Spleen (tissue), 11 donors: ENCODE data around the gene SMYD1. TPM values are rescaled to one million over a fixed set of nuclear protein-coding genes. Genes with fewer than 3 reads are reported as not detected.

ENCODE experiments used
- DNase-seq: peaks from one replicate; pipeline ENCODE4 v3.0.0-alpha.2; 2020
- H3K27ac ChIP-seq, 8 donors: fragments of 200-600 bp; sonication (generic) in 7 of 8; 1 replicate in 4 of 8; 2 replicates in 4 of 8; pipeline versions ENCODE4 v1.5.0 to v1.8.0; 2016 to 2021; ENCODE audit warnings: inconsistent platforms in 4 of 8, mild to moderate bottlenecking in 4 of 8, moderate library complexity in 1 of 8
- H3K27me3 ChIP-seq, 7 donors: fragments of 200-600 bp; sonication (generic) in 6 of 7; replicated peaks in 1 of 7; 1 replicate in 4 of 7; 2 replicates in 3 of 7; pipeline versions ENCODE4 v1.5.0 to v1.8.0; 2016 to 2021; ENCODE audit warnings: inconsistent platforms in 3 of 7, mild to moderate bottlenecking in 1 of 7
- H3K36me3 ChIP-seq, 6 donors: fragments of 200-600 bp; sonication (generic) in 5 of 6; 1 replicate in 4 of 6; 2 replicates in 2 of 6; pipeline versions ENCODE4 v1.5.0 to v1.8.0; 2016 to 2021; ENCODE audit warnings: inconsistent platforms in 2 of 6
- H3K4me1 ChIP-seq, 6 donors: fragments of 200-600 bp; sonication (generic) in 5 of 6; 1 replicate in 3 of 6; 2 replicates in 3 of 6; pipeline versions ENCODE4 v1.5.0 to v1.8.0; 2016 to 2021; ENCODE audit warnings: inconsistent platforms in 3 of 6
- H3K4me3 ChIP-seq, 8 donors: fragments of 200-600 bp; sonication (generic) in 7 of 8; 1 replicate in 4 of 8; 2 replicates in 4 of 8; pipeline versions ENCODE4 v1.5.0 to v1.8.0; 2016 to 2021; ENCODE audit warnings: inconsistent platforms in 4 of 8, mild to moderate bottlenecking in 4 of 8, moderate library complexity in 2 of 8
- H3K9me3 ChIP-seq, 8 donors: fragments of 200-600 bp; sonication (generic) in 7 of 8; 1 replicate in 4 of 8; 2 replicates in 4 of 8; pipeline versions ENCODE4 v1.5.0 to v1.8.0; 2016 to 2021; ENCODE audit warnings: inconsistent platforms in 4 of 8
- CTCF ChIP-seq, 11 experiments: fragments of 200-600 bp in 7 of 11; fragments of 450-650 bp in 4 of 11; sonication (generic) in 4 of 11; IDR thresholded peaks in 8 of 11; conservative IDR thresholded peaks in 3 of 11; 1 replicate in 7 of 11; 2 replicates in 4 of 11; pipeline versions ENCODE4 v1.4.0 to v1.8.0; 2016 to 2021; ENCODE audit warnings: antibody characterized with exemption in 11 of 11, inconsistent platforms in 4 of 11, mild to moderate bottlenecking in 1 of 11
- POLR2A ChIP-seq, 3 donors: fragments of 450-650 bp; IDR thresholded peaks; one replicate each; pipeline ENCODE4 v1.5.1; 2017; ENCODE audit warnings: antibody characterized with exemption in 3 of 3, mild to moderate bottlenecking in 1 of 3
- POLR2AphosphoS5 ChIP-seq, 3 donors: sonication (generic); formaldehyde crosslinking; IDR thresholded peaks; one replicate each; pipeline ENCODE4 v1.5.1; 2017; ENCODE audit warnings: antibody characterized with exemption in 3 of 3
- WGBS, 5 donors: extraction: QIAGEN DNeasy Blood & Tissue Kit in 3 of 5; methylation state at CpG; one replicate each; pipeline versions ENCODE4 v1.1.5 to v1.1.7; 2013 to 2018; 5-methylcytosine and 5-hydroxymethylcytosine counted together
- intact Hi-C: fragments of 100-400 bp; cut with DNase I; formaldehyde crosslinking; loops from one replicate; pipeline ENCODE4 v1.15.0; 2023; ENCODE audit warnings: low total_unique reads
- polyA plus RNA-seq, 3 donors: library from polyadenylated mRNA; stranded (reverse); fragments of 200-250 nt; gene quantifications; one replicate each; pipeline ENCODE4 v1.2.1, GENCODE V29; 2013
- total RNA-seq, 7 donors: library from RNA; depleted of rRNA in 3 of 7; stranded (reverse); fragments of >200 nt in 3 of 7; fragmentation: NEBNext Ultra II Directional in 4 of 7; extraction: Animal tissue kit (Norgen Biotek cat#: 25700) in 4 of 7; gene quantifications; one replicate each; pipeline versions ENCODE4 v1.1.0 to v1.2.1, GENCODE V29; 2016 to 2021
- donor health status: healthy with polysubstance abuse.
- donor health status: DM: no; HTN: no; CAD: no; lungs with moderate emphysema.
- donor health status: DM: no; HTN: no; CAD: no.
- donor health status: Bipolar disorder and iron deficiency.
- donor health status: healthy.
- donor health status: DM: no; HTN: no; CAD: no.
- donor health status: DM: yes; HTN: yes; CAD: no.

SMYD1 gene
- total and polyA plus RNA-seq, 10 donors, result 0.02 to 0.07 TPM; not detected in 8

- H3K27ac ChIP-seq, result no peak overlapping the region
- WGBS, 5 donors, result 49 to 73% (median 56%) methylated on average over 3 of the region's 3 CpGs
- intact Hi-C loops, result no loop called here
- no peaks in the 10 kb centered on the region for H3K27me3 ChIP-seq
- H3K36me3 ChIP-seq, result no peaks in the 10 kb centered on the region
- H3K9me3 ChIP-seq, result no peaks in the 10 kb centered on the region
- no peaks in the 10 kb centered on the region for H3K4me1 ChIP-seq
- TF ChIP-seq POLR2A (IDR thresholded peaks at IDR 0.05) (no peak), POLR2AphosphoS5 (IDR thresholded peaks at IDR 0.05) (no peak), CTCF (IDR thresholded peaks at IDR 0.05 in 8 of 11, conservative IDR thresholded peaks at IDR 0.05 in 3 of 11) (no peak)
- no peak overlapping the region for H3K4me3 ChIP-seq
- DNase-seq, result no peak
These were observed 11.1 kb downstream of the SMYD1 start for GRCh38 chr2:88078643-88079172.

GRCh38 chr2:88080545-88080944, 12.9 kb downstream of the SMYD1 start:
- H3K4me1 ChIP-seq, result no peaks in the 10 kb centered on the region
- H3K36me3 ChIP-seq, result no peaks in the 10 kb centered on the region
- WGBS, 5 donors, result 69 to 91% (median 78%) methylated on average over 2 of the region's 2 CpGs
- intact Hi-C loops, result no loop called here
- no peak overlapping the region for H3K4me3 ChIP-seq
- no peaks in the 10 kb centered on the region for H3K9me3 ChIP-seq
- TF ChIP-seq POLR2AphosphoS5 (IDR thresholded peaks at IDR 0.05) (no peak), CTCF (IDR thresholded peaks at IDR 0.05 in 8 of 11, conservative IDR thresholded peaks at IDR 0.05 in 3 of 11) (no peak), POLR2A (IDR thresholded peaks at IDR 0.05) (no peak)
- H3K27me3 ChIP-seq, result no peaks in the 10 kb centered on the region
- H3K27ac ChIP-seq, result no peak overlapping the region
- no peak for DNase-seq

- no peak for DNase-seq
- Histone ChIP-seq H3K4me3 (no peak overlapping the region), H3K27ac (no peak overlapping the region), H3K4me1 (no peaks in the 10 kb centered on the region), H3K36me3 (no peaks in the 10 kb centered on the region), H3K27me3 (no peaks in the 10 kb centered on the region), H3K9me3 (no peaks in the 10 kb centered on the region)
- WGBS, 5 donors, result 70 to 87% (median 84%) methylated on average over 4 of the region's 4 CpGs
- intact Hi-C loops, result no loop called here
- no peak for TF ChIP-seq POLR2AphosphoS5 (IDR thresholded peaks at IDR 0.05)
These were observed 14.4 kb downstream of the SMYD1 start for GRCh38 chr2:88081924-88082608.

GRCh38 chr2:88082781-88083180, 15.2 kb downstream of the SMYD1 start:
- H3K4me3 ChIP-seq, result no peak overlapping the region
- no peaks in the 10 kb centered on the region for H3K27me3 ChIP-seq

More at GRCh38 chr2:88082781-88083180, 15.2 kb downstream of the SMYD1 start:
- no peaks in the 10 kb centered on the region for H3K4me1 ChIP-seq
- H3K36me3 ChIP-seq, result no peaks in the 10 kb centered on the region
- H3K27ac ChIP-seq, result no peak overlapping the region
- DNase-seq, result no peak
- WGBS, 5 donors, result 79 to 95% (median 92%) methylated on average over 1 of the region's 1 CpG
- H3K9me3 ChIP-seq, result no peaks in the 10 kb centered on the region
- intact Hi-C loops, result no loop called here
- TF ChIP-seq CTCF (IDR thresholded peaks at IDR 0.05 in 8 of 11, conservative IDR thresholded peaks at IDR 0.05 in 3 of 11) (no peak), POLR2AphosphoS5 (IDR thresholded peaks at IDR 0.05) (no peak), POLR2A (IDR thresholded peaks at IDR 0.05) (no peak)
